ENCODE measurements around the gene FRS3. TPM values are rescaled to one million over a fixed set of nuclear protein-coding genes. Genes with fewer than 3 reads are reported as not detected.
"Not testable (repeated sequence)": the region's sequence is repeated elsewhere in the genome, so short reads cannot be mapped to it uniquely, and the experiment has no call there.

FRS3 gene
- total RNA-seq, 1 donor = 1.8 TPM

GRCh38 chr6:41815587-41815986, 35.9 kb upstream of the FRS3 start:
- Histone ChIP-seq H3K4me3 (ENCODE audit: insufficient read depth, low read length) (no peak overlapping the region), H4K20me1 (ENCODE audit: insufficient read depth, low read length) (no peaks in the 10 kb centered on the region), H3K27me3 (ENCODE audit: insufficient read depth, low read length) (no peaks in the 10 kb centered on the region), H3K4me1 (ENCODE audit: insufficient read depth, low read length) (no peaks in the 10 kb centered on the region), H3K9me3 (ENCODE audit: low read depth, low read length) (no peaks in the 10 kb centered on the region), H3K4me2 (ENCODE audit: insufficient read depth, low read length) (no peak overlapping the region), H3K27ac (ENCODE audit: low read depth, low read length) (no peak overlapping the region), H3K79me2 (ENCODE audit: insufficient read depth, low read length) (no peaks in the 10 kb centered on the region), H3K36me3 (ENCODE audit: insufficient read depth, low read length) (no peaks in the 10 kb centered on the region), H2AFZ (ENCODE audit: low read length) (no peak overlapping the region)
- DNase-seq (ENCODE audit: insufficient read length, low spot score, missing footprints) = no peak
- TF ChIP-seq, protein P1, sequence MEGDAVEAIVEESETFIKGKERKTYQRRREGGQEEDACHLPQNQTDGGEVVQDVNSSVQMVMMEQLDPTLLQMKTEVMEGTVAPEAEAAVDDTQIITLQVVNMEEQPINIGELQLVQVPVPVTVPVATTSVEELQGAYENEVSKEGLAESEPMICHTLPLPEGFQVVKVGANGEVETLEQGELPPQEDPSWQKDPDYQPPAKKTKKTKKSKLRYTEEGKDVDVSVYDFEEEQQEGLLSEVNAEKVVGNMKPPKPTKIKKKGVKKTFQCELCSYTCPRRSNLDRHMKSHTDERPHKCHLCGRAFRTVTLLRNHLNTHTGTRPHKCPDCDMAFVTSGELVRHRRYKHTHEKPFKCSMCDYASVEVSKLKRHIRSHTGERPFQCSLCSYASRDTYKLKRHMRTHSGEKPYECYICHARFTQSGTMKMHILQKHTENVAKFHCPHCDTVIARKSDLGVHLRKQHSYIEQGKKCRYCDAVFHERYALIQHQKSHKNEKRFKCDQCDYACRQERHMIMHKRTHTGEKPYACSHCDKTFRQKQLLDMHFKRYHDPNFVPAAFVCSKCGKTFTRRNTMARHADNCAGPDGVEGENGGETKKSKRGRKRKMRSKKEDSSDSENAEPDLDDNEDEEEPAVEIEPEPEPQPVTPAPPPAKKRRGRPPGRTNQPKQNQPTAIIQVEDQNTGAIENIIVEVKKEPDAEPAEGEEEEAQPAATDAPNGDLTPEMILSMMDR (IDR thresholded peaks at IDR 0.05; ENCODE audit: extremely low read depth, low read depth, low read length) = no peak

DNA sequence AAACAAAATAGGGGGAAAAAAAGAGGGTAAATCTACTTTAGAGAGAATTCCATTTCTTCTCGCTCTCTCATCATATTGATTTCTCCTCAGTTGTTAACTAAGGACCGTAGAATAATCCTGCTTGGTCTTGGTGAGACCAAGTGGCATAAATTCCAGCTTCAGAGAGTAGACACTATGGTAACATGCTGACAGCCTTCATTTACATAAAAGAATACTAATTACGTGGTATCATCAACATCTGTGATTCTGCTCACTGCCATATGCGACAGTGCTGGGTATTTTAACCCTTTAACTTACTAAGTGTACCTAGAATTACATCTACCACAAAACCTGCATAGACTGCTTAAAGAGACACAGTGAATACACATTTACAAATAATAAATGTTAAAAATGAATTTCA, 34.9 kb upstream of the FRS3 start:
- no peak for DNase-seq (ENCODE audit: insufficient read length, low spot score, missing footprints)
- Histone ChIP-seq H3K4me2 (ENCODE audit: insufficient read depth, low read length) (no peak overlapping the region), H3K79me2 (ENCODE audit: insufficient read depth, low read length) (no peaks in the 10 kb centered on the region), H3K27ac (ENCODE audit: low read depth, low read length) (no peak overlapping the region), H3K4me3 (ENCODE audit: insufficient read depth, low read length) (no peak overlapping the region), H3K4me1 (ENCODE audit: insufficient read depth, low read length) (no peaks in the 10 kb centered on the region), H4K20me1 (ENCODE audit: insufficient read depth, low read length) (no peaks in the 10 kb centered on the region), H3K9me3 (ENCODE audit: low read depth, low read length) (no peaks in the 10 kb centered on the region), H2AFZ (ENCODE audit: low read length) (no peak overlapping the region), H3K27me3 (ENCODE audit: insufficient read depth, low read length) (no peaks in the 10 kb centered on the region), H3K36me3 (ENCODE audit: insufficient read depth, low read length) (no peaks in the 10 kb centered on the region)
- TF ChIP-seq, protein P1 (IDR thresholded peaks at IDR 0.05; ENCODE audit: extremely low read depth, low read depth, low read length) = no peak

- Histone ChIP-seq H3K4me1 (ENCODE audit: insufficient read depth, low read length) (no peaks in the 10 kb centered on the region), H3K79me2 (ENCODE audit: insufficient read depth, low read length) (no peaks in the 10 kb centered on the region), H3K4me3 (ENCODE audit: insufficient read depth, low read length) (no peak overlapping the region), H3K36me3 (ENCODE audit: insufficient read depth, low read length) (no peaks in the 10 kb centered on the region), H4K20me1 (ENCODE audit: insufficient read depth, low read length) (no peaks in the 10 kb centered on the region), H3K27ac (ENCODE audit: low read depth, low read length) (no peak overlapping the region), H3K9me3 (ENCODE audit: low read depth, low read length) (no peaks in the 10 kb centered on the region), H3K4me2 (ENCODE audit: insufficient read depth, low read length) (no peak overlapping the region), H3K27me3 (ENCODE audit: insufficient read depth, low read length) (no peaks in the 10 kb centered on the region), H2AFZ (ENCODE audit: low read length) (no peak overlapping the region)
- peak; percentile 61 for DNase-seq (ENCODE audit: insufficient read length, low spot score, missing footprints)
- TF ChIP-seq, protein P1 (IDR thresholded peaks at IDR 0.05; ENCODE audit: extremely low read depth, low read depth, low read length) = no peak
Measured at GRCh38 chr6:41813956-41814355, 34.3 kb upstream of the FRS3 start.

DNA sequence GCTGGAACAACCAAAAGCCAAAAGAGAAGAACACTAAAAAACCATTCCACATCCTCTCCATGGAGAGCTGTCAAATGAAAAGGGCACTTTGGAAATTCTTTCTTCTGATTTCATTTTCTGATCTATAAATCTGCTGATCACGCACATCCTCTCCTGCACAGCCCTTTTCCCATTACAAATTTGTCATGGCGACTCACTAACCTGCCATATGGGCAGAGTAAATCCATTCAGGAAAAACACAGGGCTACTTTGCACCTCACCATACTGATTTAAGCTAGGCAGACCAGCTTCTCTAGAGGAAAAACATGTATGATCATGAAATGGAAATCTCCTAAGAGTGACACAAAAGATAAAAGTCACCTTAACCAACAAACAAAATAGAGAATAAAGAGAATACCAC, 33.8 kb upstream of the FRS3 start:
- no peaks in the 10 kb centered on the region for H3K4me1 ChIP-seq (ENCODE audit: insufficient read depth, low read length)
- no peaks in the 10 kb centered on the region for H3K36me3 ChIP-seq (ENCODE audit: insufficient read depth, low read length)
- H3K4me3 ChIP-seq (ENCODE audit: insufficient read depth, low read length) = no peak overlapping the region
- H3K9me3 ChIP-seq (ENCODE audit: low read depth, low read length) = no peaks in the 10 kb centered on the region
- H3K27ac ChIP-seq (ENCODE audit: low read depth, low read length) = no peak overlapping the region
- no peak for DNase-seq (ENCODE audit: insufficient read length, low spot score, missing footprints)
- no peaks in the 10 kb centered on the region for H4K20me1 ChIP-seq (ENCODE audit: insufficient read depth, low read length)
- H2AFZ ChIP-seq (ENCODE audit: low read length) = no peak overlapping the region
- H3K79me2 ChIP-seq (ENCODE audit: insufficient read depth, low read length) = no peaks in the 10 kb centered on the region
- TF ChIP-seq, protein P1 (IDR thresholded peaks at IDR 0.05; ENCODE audit: extremely low read depth, low read depth, low read length) = no peak
- no peaks in the 10 kb centered on the region for H3K27me3 ChIP-seq (ENCODE audit: insufficient read depth, low read length)
- no peak overlapping the region for H3K4me2 ChIP-seq (ENCODE audit: insufficient read depth, low read length)

GRCh38 chr6:41811946-41812345, 32.2 kb upstream of the FRS3 start:
- not testable (repeated sequence) for H3K27me3 ChIP-seq (ENCODE audit: insufficient read depth, low read length); DNase-seq (ENCODE audit: insufficient read length, low spot score, missing footprints); H3K79me2 ChIP-seq (ENCODE audit: insufficient read depth, low read length)

More at GRCh38 chr6:41811946-41812345, 32.2 kb upstream of the FRS3 start:
- not testable (repeated sequence) for H3K4me2 ChIP-seq (ENCODE audit: insufficient read depth, low read length); H3K36me3 ChIP-seq (ENCODE audit: insufficient read depth, low read length); H3K4me1 ChIP-seq (ENCODE audit: insufficient read depth, low read length); H4K20me1 ChIP-seq (ENCODE audit: insufficient read depth, low read length); H3K4me3 ChIP-seq (ENCODE audit: insufficient read depth, low read length); H2AFZ ChIP-seq (ENCODE audit: low read length); H3K9me3 ChIP-seq (ENCODE audit: low read depth, low read length); H3K27ac ChIP-seq (ENCODE audit: low read depth, low read length)
